Ovary (tissue), 3 donors: ENCODE measurements around the gene CACNA2D1.

ENCODE experiments used
- CTCF ChIP-seq, 3 donors: fragments of 450-650 bp in 2 of 3; fragments of 200-600 bp in 1 of 3; IDR thresholded peaks; one replicate each; pipeline versions ENCODE4 v1.5.1 to v1.8.0; 2016 to 2022; ENCODE audit warnings: antibody characterized with exemption in 3 of 3, mild to moderate bottlenecking in 1 of 3
- EP300 ChIP-seq: sonication (generic); formaldehyde crosslinking; IDR thresholded peaks from one replicate; pipeline ENCODE4 v1.6.1; 2017; ENCODE audit warnings: antibody characterized with exemption
- POLR2A ChIP-seq: fragments of 450-650 bp; IDR thresholded peaks from one replicate; pipeline ENCODE4 v1.6.1; 2017; ENCODE audit warnings: antibody characterized with exemption, mild to moderate bottlenecking, moderate library complexity
- donor health status: DM: no; HTN: no; CAD: no.

GRCh38 chr7:82128546-82128945 is 315.0 kb downstream of the CACNA2D1 start:
- TF ChIP-seq CTCF (IDR thresholded peaks at IDR 0.05) (no peak), POLR2A (no peak), EP300 (no peak)
